Panc1 (cell line): ENCODE measurements around the gene DIP2C. TPM values are rescaled to one million over a fixed set of nuclear protein-coding genes. Genes with fewer than 3 reads are reported as not detected.

Experiments
- ATAC-seq: fragments of 200-7000 bp; cut with Tn5 transposase; 2 replicates; pipeline ENCODE4 v1.9.1; 2020; ENCODE audit warnings: mild to moderate bottlenecking, moderate library complexity
- BruUV-seq: library from RNA; stranded (reverse); fragments of 400-500 nt; replicated peaks from 2 replicates; lab custom pipeline; 2021; lab: Mats Ljungman, UMichigan
- CTCF ChIA-PET: fragments of 300-600 bp; sonication (Branson Sonifier 250); formaldehyde crosslinking; loops from one replicate; lab custom pipeline; 2022; ENCODE audit warnings: antibody characterized with exemption; lab: Charles Lee
- POLR2A ChIA-PET: fragments of 300-600 bp; sonication (Branson Sonifier 250); formaldehyde crosslinking; loops from one replicate; lab custom pipeline; 2022; ENCODE audit warnings: antibody characterized with exemption; lab: Charles Lee
- DNase-seq: peaks from one replicate; pipeline ENCODE4 v3.0.0-alpha.2; 2010; ENCODE audit warnings: low read depth, low spot score
- H3K27ac ChIP-seq: 2 replicates; pipeline ENCODE4 v1.5.1; 2011; ENCODE audit warnings: mild to moderate bottlenecking, low read length, inconsistent platforms
- H3K27me3 ChIP-seq: fragments of 200-500 bp; sonication (Bioruptor generic); 2 replicates; pipeline ENCODE4 v1.6.0; 2014; ENCODE audit warnings: low read length, inconsistent platforms; ENCODE audit not compliant: control insufficient read depth, insufficient read depth
- H3K36me3 ChIP-seq: fragments of 200-500 bp; sonication (Bioruptor generic); 2 replicates; pipeline ENCODE4 v1.5.1; 2014; ENCODE audit warnings: inconsistent platforms, mild to moderate bottlenecking, low read length, moderate library complexity; ENCODE audit not compliant: control insufficient read depth, insufficient read depth
- H3K4me1 ChIP-seq: 2 replicates; pipeline ENCODE4 v1.5.1; 2011; ENCODE audit warnings: inconsistent platforms, mild to moderate bottlenecking, low read length, moderate library complexity; ENCODE audit not compliant: control insufficient read depth, insufficient read depth
- H3K4me3 ChIP-seq, 2 experiments: 2 replicates each; pipeline ENCODE4 v1.5.1; 2011 to 2012; ENCODE audit warnings: low read depth in 2 of 2, low read length in 2 of 2, mild to moderate bottlenecking in 2 of 2, inconsistent platforms in 1 of 2, moderate library complexity in 1 of 2
- H3K9me3 ChIP-seq: fragments of 200-500 bp; sonication (Bioruptor generic); 2 replicates; pipeline ENCODE4 v1.5.1; 2014; ENCODE audit warnings: low read depth, mild to moderate bottlenecking, inconsistent platforms, low read length, moderate library complexity; ENCODE audit not compliant: control insufficient read depth, insufficient read depth
- POLR2AphosphoS5 ChIP-seq: IDR thresholded peaks from 2 replicates; pipeline ENCODE4 v1.6.1; 2012; ENCODE audit warnings: mild to moderate bottlenecking, low read depth, low read length, moderate library complexity
- SIN3A ChIP-seq: IDR thresholded peaks from 2 replicates; pipeline ENCODE4 v1.6.1; 2012; ENCODE audit warnings: low read depth, mild to moderate bottlenecking, low read length, moderate library complexity, borderline replicate concordance; ENCODE audit not compliant: insufficient read depth
- TCF7L2 ChIP-seq: IDR thresholded peaks from 2 replicates; pipeline ENCODE4 v1.6.1; 2011; ENCODE audit warnings: mild to moderate bottlenecking, low read depth, low read length, inconsistent platforms
- in situ Hi-C: cut with HindIII; loops from 2 replicates; pipeline ENCODE4 v1.10.0; 2016; ENCODE audit warnings: low sequenced_read_pairs, low pct_unique_long_range_greater_than_20kb
- intact Hi-C: fragments of 100-400 bp; cut with micrococcal nuclease; formaldehyde crosslinking; loops from one replicate; pipeline ENCODE4 v1.10.0; 2022; ENCODE audit not compliant: unreplicated experiment
- total RNA-seq: library from RNA; stranded (reverse); gene quantifications from one replicate; pipeline ENCODE4 v1.2.1, GENCODE V29; 2021; ENCODE audit not compliant: unreplicated experiment
- TF ChIP-seq, protein P1 (sequence below), 2 experiments: IDR thresholded peaks; 2 replicates each; pipeline ENCODE4 v1.6.1; 2011 to 2012; ENCODE audit warnings: low read depth in 2 of 2, control low read depth in 1 of 2, low read length in 1 of 2, mild to moderate bottlenecking in 1 of 2, moderate library complexity in 1 of 2; ENCODE audit not compliant: insufficient read depth in 1 of 2
- TF ChIP-seq, protein P2 (sequence below): fragments of 450-650 bp; IDR thresholded peaks from 2 replicates; pipeline ENCODE4 v1.5.1; 2017; ENCODE audit warnings: mild to moderate bottlenecking

DIP2C gene
- total RNA-seq, 1 experiment from 2014 or later = 13.2 TPM

DNA sequence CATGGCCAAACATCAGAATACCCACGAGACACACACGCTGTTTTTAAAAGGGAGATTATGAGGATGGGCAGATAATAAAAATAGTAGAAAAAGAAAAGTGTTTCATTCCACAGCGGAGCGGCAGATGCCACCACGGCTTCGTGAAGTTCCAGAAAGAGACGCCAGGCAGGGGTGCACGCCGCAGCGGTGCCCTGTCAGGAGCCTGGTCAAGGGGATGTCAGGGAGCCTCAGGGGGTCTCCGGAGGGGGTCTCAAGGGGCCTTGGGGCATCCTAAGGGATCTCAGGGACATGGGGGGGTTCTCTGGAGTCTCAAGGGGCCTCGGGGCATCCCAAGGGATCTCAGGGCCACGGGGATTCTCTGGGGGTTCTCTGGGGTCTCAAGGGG lies 300.8 kb downstream of the DIP2C start:
- no TSS peak for BruUV-seq
- DNase-seq = no peak
- Histone ChIP-seq H3K27me3 (no peaks in the 10 kb centered on the region), H3K36me3 (no peaks in the 10 kb centered on the region), H3K4me3 (no peak overlapping the region), H3K27ac (no peak overlapping the region), H3K4me1 (no peaks in the 10 kb centered on the region), H3K9me3 (no peaks in the 10 kb centered on the region)
- in situ Hi-C loops = no loop called here
- ChIA-PET CTCF (no interaction called here), POLR2A (no interaction called here)
- intact Hi-C loops = no loop called here
- TF ChIP-seq SIN3A (no peak), POLR2AphosphoS5 (no peak), TCF7L2 (no peak)
- TF ChIP-seq, protein P1, sequence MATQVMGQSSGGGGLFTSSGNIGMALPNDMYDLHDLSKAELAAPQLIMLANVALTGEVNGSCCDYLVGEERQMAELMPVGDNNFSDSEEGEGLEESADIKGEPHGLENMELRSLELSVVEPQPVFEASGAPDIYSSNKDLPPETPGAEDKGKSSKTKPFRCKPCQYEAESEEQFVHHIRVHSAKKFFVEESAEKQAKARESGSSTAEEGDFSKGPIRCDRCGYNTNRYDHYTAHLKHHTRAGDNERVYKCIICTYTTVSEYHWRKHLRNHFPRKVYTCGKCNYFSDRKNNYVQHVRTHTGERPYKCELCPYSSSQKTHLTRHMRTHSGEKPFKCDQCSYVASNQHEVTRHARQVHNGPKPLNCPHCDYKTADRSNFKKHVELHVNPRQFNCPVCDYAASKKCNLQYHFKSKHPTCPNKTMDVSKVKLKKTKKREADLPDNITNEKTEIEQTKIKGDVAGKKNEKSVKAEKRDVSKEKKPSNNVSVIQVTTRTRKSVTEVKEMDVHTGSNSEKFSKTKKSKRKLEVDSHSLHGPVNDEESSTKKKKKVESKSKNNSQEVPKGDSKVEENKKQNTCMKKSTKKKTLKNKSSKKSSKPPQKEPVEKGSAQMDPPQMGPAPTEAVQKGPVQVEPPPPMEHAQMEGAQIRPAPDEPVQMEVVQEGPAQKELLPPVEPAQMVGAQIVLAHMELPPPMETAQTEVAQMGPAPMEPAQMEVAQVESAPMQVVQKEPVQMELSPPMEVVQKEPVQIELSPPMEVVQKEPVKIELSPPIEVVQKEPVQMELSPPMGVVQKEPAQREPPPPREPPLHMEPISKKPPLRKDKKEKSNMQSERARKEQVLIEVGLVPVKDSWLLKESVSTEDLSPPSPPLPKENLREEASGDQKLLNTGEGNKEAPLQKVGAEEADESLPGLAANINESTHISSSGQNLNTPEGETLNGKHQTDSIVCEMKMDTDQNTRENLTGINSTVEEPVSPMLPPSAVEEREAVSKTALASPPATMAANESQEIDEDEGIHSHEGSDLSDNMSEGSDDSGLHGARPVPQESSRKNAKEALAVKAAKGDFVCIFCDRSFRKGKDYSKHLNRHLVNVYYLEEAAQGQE (IDR thresholded peaks at IDR 0.05; ENCODE audit: insufficient read depth in 1 of 2, low read depth in 2 of 2, low read length in 1 of 2) = no peak
- TF ChIP-seq, protein P2, sequence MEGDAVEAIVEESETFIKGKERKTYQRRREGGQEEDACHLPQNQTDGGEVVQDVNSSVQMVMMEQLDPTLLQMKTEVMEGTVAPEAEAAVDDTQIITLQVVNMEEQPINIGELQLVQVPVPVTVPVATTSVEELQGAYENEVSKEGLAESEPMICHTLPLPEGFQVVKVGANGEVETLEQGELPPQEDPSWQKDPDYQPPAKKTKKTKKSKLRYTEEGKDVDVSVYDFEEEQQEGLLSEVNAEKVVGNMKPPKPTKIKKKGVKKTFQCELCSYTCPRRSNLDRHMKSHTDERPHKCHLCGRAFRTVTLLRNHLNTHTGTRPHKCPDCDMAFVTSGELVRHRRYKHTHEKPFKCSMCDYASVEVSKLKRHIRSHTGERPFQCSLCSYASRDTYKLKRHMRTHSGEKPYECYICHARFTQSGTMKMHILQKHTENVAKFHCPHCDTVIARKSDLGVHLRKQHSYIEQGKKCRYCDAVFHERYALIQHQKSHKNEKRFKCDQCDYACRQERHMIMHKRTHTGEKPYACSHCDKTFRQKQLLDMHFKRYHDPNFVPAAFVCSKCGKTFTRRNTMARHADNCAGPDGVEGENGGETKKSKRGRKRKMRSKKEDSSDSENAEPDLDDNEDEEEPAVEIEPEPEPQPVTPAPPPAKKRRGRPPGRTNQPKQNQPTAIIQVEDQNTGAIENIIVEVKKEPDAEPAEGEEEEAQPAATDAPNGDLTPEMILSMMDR = no peak
- no peak for ATAC-seq

DNA sequence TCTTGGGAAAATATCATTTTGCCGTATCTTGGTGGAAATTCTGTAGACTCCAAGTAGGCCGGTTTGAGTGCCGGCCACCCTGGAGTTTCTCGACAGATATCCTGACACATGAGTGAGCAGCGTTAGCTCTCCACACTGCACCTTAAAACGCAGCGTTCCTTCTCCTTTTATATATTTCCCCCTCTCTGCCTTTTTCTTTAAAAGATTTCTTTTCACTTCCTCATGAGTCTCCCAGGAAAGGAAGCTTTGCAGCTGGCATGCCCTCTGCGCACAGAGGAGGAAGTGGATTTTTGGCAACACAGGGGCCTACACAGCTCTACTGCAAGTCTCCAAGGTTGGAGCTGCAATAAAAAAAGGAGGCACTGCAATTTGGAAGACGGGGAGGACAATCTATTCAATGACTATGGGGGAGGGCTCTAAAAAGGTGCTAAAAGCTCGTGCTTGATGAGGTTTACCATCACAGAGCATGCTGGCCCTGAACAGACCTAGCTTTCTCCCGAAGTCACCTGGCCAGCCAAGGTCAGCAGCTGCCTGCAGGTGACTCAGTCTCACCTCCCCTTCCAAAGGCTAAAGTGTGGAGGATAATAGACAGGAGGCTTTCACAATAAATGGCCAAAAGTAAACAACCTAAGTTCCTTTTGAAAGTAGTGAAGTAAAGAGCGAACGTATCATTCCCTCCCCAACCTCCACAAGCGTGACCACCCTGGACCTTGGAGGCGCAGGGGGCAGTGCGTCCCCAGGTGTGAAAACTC lies 301.4 kb downstream of the DIP2C start:
- no peak for DNase-seq
- in situ Hi-C loops (no loop called here), intact Hi-C loops (no loop called here)
- no peaks in the 10 kb centered on the region for H3K9me3 ChIP-seq
- BruUV-seq = no TSS peak
- ChIA-PET CTCF (no interaction called here), POLR2A (no interaction called here)
- no peaks in the 10 kb centered on the region for H3K27me3 ChIP-seq
- H3K4me1 ChIP-seq = no peaks in the 10 kb centered on the region
- no peaks in the 10 kb centered on the region for H3K36me3 ChIP-seq
- no peak for ATAC-seq
- no peak overlapping the region for H3K27ac ChIP-seq
- TF ChIP-seq, protein P1 (IDR thresholded peaks at IDR 0.05; ENCODE audit: insufficient read depth in 1 of 2, low read depth in 2 of 2, low read length in 1 of 2) = no peak
- TF ChIP-seq, protein P2 = no peak
- no peak overlapping the region for H3K4me3 ChIP-seq
